Measurements from ENCODE around the gene MBNL1.

GRCh38 chr3:152381881-152382295 lies 113.2 kb downstream of the MBNL1 start:
- TF ChIP-seq, protein P1, sequence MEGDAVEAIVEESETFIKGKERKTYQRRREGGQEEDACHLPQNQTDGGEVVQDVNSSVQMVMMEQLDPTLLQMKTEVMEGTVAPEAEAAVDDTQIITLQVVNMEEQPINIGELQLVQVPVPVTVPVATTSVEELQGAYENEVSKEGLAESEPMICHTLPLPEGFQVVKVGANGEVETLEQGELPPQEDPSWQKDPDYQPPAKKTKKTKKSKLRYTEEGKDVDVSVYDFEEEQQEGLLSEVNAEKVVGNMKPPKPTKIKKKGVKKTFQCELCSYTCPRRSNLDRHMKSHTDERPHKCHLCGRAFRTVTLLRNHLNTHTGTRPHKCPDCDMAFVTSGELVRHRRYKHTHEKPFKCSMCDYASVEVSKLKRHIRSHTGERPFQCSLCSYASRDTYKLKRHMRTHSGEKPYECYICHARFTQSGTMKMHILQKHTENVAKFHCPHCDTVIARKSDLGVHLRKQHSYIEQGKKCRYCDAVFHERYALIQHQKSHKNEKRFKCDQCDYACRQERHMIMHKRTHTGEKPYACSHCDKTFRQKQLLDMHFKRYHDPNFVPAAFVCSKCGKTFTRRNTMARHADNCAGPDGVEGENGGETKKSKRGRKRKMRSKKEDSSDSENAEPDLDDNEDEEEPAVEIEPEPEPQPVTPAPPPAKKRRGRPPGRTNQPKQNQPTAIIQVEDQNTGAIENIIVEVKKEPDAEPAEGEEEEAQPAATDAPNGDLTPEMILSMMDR (IDR thresholded peaks at IDR 0.05) = no peak
- no peak for TF ChIP-seq POLR2A (IDR thresholded peaks at IDR 0.05)
